ENCODE data around the gene COG2.
"Not testable (repeated sequence)": the region's sequence is repeated elsewhere in the genome, so short reads cannot be mapped to it uniquely, and the experiment has no call there.

COG2 gene

GRCh38 chr1:230626232-230626631, 16.0 kb upstream of the COG2 start:
- no peak for DNase-seq (ENCODE audit: low read depth in 1 of 2, low spot score in 1 of 2)

DNA sequence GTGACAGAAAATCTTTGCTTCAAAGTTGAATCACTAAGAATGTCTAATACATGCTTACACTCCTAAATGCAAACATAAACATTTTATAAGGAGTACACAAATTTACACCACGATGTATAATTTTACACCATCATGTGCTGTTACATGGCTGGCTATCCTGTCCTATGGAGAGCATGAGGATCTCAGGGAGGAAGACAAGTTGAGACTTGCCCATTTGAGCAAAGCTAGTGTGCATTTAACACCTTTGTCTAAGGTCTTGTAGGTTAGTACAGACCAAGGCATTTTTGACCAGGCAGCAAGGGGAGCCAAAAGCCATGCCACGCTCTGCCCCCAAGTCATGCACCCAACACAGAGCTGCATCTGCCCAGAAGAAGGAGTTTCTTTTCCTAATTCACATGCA, 14.5 kb upstream of the COG2 start:
- no peak for DNase-seq (ENCODE audit: low read depth in 1 of 2, low spot score in 1 of 2)

- DNase-seq (ENCODE audit: low read depth in 1 of 2, low spot score in 1 of 2): no peak
Measured at GRCh38 chr1:230629511-230629910, 12.8 kb upstream of the COG2 start.

- no peak for DNase-seq (ENCODE audit: low read depth in 1 of 2, low spot score in 1 of 2)
Measured at GRCh38 chr1:230631477-230631876, 10.8 kb upstream of the COG2 start.

- DNase-seq (ENCODE audit: low read depth in 1 of 2, low spot score in 1 of 2): no peak
Measured at GRCh38 chr1:230632273-230632873, 9.9 kb upstream of the COG2 start.

DNA sequence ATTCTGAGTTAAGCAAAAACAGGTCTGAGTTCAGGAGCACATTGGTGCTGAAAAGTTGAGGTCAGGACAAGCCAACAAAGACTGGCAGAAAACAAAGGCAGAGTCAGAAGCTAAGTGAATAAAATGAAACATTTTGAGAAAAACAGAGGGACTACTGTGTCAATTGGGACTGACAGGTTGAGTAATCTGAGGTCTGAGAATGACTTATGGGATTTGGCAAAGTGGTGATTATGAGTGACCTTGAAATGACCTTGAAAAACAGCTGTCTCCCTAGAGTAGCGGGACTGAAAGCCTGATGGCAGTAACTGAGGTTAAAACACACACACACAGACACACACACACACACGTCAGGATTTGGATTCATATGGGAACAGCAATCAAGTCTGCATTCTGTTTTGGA, 8.8 kb upstream of the COG2 start:
- DNase-seq (ENCODE audit: low read depth in 1 of 2, low spot score in 1 of 2): no peak

DNA sequence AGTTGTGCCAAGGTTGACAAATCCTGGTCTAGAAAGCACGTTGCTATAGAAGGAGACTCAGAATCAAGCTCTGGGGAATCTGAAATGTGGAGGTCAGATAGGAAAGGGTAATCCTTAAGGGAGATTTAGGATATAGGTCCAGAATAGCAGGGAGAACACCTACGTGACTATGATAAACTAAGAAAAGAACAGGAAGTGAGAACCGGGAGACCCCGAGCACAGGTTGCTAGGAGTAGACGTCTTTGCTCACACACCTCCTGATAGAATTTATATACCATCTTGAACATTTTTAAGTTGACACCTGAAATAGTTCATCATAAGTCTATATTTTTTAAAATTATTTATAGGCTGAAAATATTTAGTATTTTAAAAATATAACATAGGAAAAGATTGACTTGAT, 7.9 kb upstream of the COG2 start:
- DNase-seq (ENCODE audit: low read depth in 1 of 2, low spot score in 1 of 2): no peak

DNA sequence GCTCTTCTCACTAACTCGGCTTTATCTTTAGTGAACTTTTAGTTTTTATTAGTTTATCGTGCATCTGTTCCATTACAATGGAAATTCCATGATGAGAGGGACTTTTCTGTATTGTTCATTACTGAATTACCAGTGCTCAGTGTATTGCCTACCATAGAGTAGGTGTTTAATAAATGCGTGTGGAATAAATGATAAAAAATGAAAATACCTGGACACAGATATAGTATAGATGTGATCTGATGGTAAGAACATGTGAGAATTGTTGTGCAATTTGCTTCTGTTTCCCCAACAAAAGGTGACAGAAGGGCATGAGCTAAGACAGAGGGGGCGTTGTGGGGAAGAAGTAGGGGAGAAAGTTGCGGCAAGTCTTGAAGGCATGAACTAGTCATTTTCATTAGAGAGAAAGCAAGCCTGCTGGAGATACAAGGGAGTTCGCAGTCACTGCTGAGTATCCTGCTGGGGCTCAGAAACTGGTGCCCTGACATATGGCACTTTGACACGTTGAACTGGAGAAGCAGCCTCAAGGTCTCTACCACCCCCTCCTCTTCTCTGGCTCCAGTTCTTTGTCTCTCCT, 5.6 kb upstream of the COG2 start:
- DNase-seq (ENCODE audit: low read depth in 1 of 2, low spot score in 1 of 2): no peak

DNA sequence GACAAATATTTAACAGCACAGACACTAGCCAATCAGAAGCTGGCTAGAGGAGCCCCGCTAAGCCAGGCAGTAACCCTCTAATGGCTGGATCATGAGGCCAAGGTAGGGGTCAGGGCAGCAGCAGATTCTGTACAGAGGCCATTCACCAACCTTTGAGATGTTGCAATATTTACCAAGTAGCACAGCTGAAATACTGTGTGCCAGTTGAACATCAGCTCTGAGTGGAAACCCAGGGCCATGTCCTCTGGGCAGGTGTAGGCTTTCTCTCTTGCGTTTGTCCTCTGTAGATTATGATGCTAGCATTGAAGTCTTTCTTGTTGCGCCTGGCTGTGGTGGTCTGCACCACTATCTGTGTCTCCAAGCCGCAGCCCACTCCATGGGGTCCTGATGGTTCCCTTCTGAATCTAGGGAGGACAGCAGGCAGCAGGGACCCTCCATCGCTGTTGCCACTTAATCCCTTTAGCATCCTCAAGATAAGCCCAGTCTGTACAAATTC, 2.5 kb upstream of the COG2 start:
- DNase-seq (ENCODE audit: low read depth in 1 of 2, low spot score in 1 of 2): no peak

DNA sequence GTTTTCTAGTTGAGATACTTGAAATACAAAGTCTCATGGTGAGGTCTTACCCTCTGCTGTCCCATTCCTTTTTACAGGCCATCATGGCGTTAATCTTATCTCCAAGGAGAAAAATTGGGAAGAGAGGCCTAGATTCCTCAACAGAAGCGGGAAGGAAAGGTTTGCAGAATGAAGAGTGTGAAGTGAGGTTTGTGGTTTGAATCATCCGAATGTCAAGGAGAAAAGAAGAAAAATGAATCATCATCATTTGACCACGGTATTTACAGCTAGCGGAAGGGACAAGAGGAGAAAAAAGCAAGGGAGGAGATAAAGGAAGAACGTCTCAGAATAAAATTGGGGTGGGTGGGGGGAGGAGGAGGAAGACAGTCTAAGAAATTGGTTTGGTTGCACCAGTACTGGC, 935 bp upstream of the COG2 start:
- no peak for DNase-seq (ENCODE audit: low read depth in 1 of 2, low spot score in 1 of 2)

DNA sequence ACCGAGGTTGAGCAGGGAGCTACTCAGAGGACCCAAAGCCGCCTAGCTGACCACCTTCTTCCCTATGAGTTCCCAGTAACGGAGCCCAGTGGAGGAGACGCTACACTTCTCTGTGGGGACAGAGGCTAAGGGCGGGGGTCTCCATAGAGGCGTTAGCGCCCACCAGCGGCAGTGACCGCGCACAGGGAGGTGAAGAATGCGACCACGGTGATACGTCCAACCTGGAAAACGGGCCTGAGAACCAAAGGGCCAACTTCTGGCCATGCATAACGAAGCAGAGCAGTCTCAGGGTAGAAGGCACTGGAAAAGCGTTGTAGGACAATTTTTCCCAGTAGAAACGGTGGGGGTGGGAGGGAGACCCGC, 400 bp upstream of the COG2 start:
- no peak for DNase-seq (ENCODE audit: low read depth in 1 of 2, low spot score in 1 of 2)

GRCh38 chr1:230643908-230644307, 1.6 kb downstream of the COG2 start:
- DNase-seq (ENCODE audit: low read depth in 1 of 2, low spot score in 1 of 2): no peak

- no peak for DNase-seq (ENCODE audit: low read depth in 1 of 2, low spot score in 1 of 2)
Measured at GRCh38 chr1:230646710-230647302, 4.5 kb downstream of the COG2 start.

DNA sequence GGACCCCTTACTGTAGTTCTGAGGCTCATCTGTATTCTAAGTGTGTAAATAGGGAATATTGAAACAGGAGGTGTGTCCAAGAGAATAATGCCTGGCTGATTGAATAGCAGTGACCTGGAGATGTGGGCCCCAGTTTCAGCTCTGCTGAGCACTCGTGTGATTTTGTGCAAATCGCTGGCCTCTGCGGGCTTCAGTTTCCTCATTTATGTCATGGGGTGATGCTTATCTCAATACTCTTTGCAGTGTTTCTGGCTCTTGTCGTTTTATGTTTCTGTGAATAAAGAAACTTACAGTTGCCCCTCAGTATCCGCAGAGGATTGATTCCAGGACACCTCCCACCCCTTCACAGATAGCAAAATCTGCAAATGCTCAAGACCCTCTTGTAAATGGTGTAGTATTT, 5.0 kb downstream of the COG2 start:
- no peak for DNase-seq (ENCODE audit: low read depth in 1 of 2, low spot score in 1 of 2)

DNA sequence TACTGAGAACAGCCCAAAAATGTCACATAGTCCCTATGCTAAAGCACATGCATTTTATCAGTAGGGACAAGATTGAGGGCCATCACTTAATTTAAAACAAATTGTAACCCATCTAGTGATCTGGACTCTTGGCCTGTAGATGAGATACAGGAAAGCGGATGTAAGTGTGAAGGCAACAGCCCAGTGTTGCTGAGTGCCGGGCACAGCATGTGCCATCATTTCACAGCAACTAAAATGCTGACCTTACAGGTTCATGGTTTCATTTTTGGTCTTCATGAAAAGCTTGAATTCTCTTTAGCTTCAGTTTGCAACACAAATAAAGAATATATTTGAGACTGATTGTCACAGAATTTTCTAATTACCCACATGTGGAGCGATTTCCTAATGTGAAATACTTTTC, 5.8 kb downstream of the COG2 start:
- no peak for DNase-seq (ENCODE audit: low read depth in 1 of 2, low spot score in 1 of 2)

DNA sequence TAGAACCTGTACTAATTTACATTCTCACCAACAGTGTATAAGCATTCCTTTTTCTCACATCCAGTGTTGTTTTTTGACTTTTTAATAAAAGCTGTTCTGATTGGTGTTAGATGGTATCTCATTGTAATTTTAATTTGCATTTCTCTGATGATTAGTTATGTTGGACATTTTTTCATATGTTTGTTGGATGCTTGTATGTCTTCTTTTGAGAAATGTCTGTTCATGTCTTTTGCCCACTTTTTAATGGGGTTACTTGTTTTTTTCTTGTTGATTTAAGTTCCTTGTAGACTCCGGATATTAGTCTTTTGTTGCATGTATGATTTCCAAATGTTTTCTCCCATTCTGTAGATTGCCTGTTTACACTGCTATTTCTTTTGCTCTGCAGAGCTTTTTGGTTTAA, 8.0 kb downstream of the COG2 start:
- DNase-seq (ENCODE audit: low read depth in 1 of 2, low spot score in 1 of 2): no peak

- no peak for DNase-seq (ENCODE audit: low read depth in 1 of 2, low spot score in 1 of 2)
Measured at GRCh38 chr1:230651235-230651634, 9.0 kb downstream of the COG2 start.

- DNase-seq (ENCODE audit: low read depth in 1 of 2, low spot score in 1 of 2): not testable (repeated sequence)
Measured at GRCh38 chr1:230656719-230657118, 14.4 kb downstream of the COG2 start.

- not testable (repeated sequence) for DNase-seq (ENCODE audit: low read depth in 1 of 2, low spot score in 1 of 2)
Measured at GRCh38 chr1:230658103-230658502, 15.8 kb downstream of the COG2 start.

- no peak for DNase-seq (ENCODE audit: low read depth in 1 of 2, low spot score in 1 of 2)
Measured at GRCh38 chr1:230658691-230659090, 16.4 kb downstream of the COG2 start.

GRCh38 chr1:230661976-230662375, 19.7 kb downstream of the COG2 start:
- DNase-seq (ENCODE audit: low read depth in 1 of 2, low spot score in 1 of 2): no peak

DNA sequence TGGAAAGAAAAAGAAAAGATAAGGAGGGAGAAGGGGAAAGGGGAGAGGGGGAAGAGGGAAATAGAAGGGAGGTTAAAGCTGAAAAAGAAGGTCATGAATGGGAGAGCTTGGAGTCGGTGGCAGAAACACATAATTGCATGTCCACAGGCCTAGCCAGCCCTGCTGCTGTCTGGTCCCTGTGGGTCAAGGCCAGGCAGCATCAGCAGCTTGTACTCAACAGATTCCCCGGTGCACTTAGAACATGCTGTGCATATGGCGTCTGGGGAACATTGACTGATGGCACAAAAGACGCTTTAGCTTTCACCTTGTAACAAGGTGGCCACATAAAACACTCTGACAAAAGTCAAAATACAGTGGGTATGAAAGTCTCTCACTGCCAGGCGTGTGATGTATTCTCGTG, 25.9 kb downstream of the COG2 start:
- DNase-seq (ENCODE audit: low read depth in 1 of 2, low spot score in 1 of 2): no peak

GRCh38 chr1:230669543-230669942, 27.3 kb downstream of the COG2 start:
- DNase-seq (ENCODE audit: low read depth in 1 of 2, low spot score in 1 of 2): no peak

Measured in activated T-helper 1 cell treated with anti-CD3 and anti-CD28 coated beads, Interleukin-2, amount 50 U/mL, for 16 hours (primary cell).